Activated CD8-positive, alpha-beta memory T cell treated with anti-CD3 and anti-CD28 coated beads, Interleukin-2, amount 50 U/mL, for 48 hours (primary cell): Measurements from ENCODE around the gene FLT3LG.

Experiments used
- DNase-seq: peaks from one replicate; pipeline ENCODE4 v3.0.0-alpha.2; 2020

FLT3LG gene

GRCh38 chr19:49489601-49490167 lies 15.7 kb downstream of the FLT3LG start:
- peak; percentile 79 for DNase-seq

DNA sequence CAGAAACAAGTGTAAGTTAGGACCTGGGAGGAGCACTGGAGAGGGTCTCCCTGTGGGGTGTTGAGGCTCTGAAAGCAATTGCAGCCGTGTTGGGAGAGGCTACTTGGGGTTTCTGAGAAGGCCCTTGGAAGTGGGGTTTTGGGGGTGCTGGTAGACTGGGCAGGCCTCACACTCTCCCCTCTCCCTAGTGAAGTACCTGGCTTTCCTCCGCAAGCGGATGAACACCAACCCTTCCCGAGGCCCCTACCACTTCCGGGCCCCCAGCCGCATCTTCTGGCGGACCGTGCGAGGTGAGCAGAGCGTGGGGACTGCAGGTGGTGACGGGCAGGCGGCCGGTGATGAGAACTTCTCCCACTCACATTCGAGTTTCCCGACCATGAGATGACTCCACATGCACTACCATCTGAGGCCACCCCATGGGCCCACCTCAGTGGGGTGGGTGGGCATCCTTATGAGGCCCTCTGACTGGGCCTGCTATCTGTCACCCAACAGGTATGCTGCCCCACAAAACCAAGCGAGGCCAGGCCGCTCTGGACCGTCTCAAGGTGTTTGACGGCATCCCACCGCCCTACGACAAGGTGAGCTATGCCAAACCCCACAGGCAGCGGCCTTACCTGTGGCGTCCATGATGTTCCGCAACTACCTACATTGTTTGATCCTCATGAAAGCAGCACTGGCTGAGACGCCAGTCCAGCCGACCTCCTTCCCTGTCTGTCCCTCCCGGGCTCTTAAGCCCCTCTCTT lies 16.4 kb downstream of the FLT3LG start:
- peak; percentile 73 for DNase-seq

GRCh38 chr19:49491030-49491803 lies 17.2 kb downstream of the FLT3LG start:
- peak; percentile 70 for DNase-seq

DNA sequence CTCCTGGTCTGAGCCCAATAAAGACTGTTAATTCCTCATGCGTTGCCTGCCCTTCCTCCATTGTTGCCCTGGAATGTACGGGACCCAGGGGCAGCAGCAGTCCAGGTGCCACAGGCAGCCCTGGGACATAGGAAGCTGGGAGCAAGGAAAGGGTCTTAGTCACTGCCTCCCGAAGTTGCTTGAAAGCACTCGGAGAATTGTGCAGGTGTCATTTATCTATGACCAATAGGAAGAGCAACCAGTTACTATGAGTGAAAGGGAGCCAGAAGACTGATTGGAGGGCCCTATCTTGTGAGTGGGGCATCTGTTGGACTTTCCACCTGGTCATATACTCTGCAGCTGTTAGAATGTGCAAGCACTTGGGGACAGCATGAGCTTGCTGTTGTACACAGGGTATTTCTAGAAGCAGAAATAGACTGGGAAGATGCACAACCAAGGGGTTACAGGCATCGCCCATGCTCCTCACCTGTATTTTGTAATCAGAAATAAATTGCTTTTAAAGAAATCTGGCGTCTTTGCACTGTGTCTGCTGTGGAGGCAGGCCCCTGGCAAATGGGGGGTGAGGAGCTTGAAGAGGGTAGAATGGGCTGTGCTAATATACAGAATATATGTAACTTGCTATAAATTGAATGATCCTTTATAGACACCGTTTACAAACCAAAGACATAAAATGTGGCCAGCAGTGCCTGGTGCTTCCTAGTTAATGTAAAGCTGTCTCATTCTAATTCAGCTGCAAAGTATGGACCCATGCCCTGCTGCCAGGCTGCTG lies 18.0 kb downstream of the FLT3LG start:
- peak; percentile 76 for DNase-seq

GRCh38 chr19:49492573-49493405 lies 18.8 kb downstream of the FLT3LG start:
- peak; percentile 82 for DNase-seq

GRCh38 chr19:49496574-49497008 lies 22.6 kb downstream of the FLT3LG start:
- no peak for DNase-seq

GRCh38 chr19:49497047-49497788 lies 23.2 kb downstream of the FLT3LG start:
- DNase-seq, result peak; percentile 86

- peak; percentile 63 for DNase-seq
Measured at GRCh38 chr19:49497789-49498103, 23.7 kb downstream of the FLT3LG start.

DNA sequence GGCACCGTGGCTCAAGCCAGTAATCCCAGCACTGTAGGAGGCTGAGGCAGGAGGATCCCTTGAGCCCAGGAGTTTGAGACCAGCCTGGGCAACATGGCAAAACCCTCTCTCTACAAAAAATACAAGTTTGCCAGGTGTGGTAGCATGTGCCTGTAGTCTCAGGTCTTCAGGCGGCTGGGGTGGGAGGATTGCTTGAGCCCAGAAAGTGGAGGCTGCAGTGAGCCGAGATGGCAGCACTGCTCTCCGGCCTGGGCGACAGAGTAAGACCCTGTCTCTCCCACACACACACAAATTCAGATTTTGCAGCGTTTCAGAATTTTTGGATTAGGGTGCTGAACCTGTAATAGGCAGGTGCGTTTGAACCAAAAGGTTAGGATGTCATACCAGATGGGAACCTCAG lies 24.5 kb downstream of the FLT3LG start:
- peak; percentile 62 for DNase-seq

GRCh38 chr19:49499030-49499670 lies 25.1 kb downstream of the FLT3LG start:
- peak; percentile 75 for DNase-seq

- peak; percentile 62 for DNase-seq
Measured at GRCh38 chr19:49502866-49503581, 29.0 kb downstream of the FLT3LG start.

DNA sequence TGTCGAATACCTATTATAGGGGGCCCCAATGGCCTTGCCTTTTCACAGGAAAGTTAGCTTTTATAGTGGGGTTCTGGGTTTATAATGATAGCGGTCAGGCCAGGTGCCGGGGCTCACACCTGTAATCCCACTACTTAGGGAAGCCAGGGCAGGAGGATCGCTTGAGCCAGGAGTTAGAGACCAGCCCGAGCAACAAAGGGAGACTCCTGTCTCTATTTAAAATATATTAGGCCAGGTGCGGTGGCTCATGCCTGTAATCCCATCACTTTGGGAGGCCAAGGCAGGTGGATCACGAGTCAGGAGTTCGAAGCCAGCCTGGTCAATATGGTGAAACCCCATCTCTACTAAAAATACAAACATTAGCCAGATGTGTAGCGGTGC lies 29.6 kb downstream of the FLT3LG start:
- no peak for DNase-seq

DNA sequence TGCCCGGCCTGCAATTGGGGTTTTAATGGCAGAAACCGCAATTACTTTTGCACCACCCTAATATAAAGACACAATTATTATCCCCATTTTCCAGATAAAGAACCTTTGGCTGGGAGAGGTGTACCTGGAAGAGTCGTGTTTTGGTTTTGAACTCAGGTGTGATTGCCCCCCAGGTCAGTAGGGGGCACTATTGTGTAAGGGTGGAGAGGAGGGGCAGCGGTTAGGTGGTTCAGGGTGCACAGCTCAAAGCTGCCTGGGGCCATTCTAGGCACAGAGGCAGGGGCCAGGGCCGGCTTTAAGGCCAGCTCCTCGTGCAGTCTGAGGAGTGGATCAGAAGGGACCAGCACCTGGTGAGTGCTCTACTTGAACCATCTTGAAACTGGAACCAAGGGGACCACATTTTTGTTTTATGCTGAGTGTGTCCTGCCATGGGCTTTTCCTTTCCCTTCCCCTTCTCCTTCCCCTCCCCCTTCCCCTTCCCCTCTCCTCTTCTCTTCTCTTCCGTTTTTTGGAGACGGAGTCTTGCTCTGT lies 32.6 kb downstream of the FLT3LG start:
- DNase-seq, result peak; percentile 87

GRCh38 chr19:49507803-49508494 lies 33.9 kb downstream of the FLT3LG start:
- no peak for DNase-seq

GRCh38 chr19:49512970-49513745 lies 39.1 kb downstream of the FLT3LG start:
- DNase-seq, result peak; percentile 67

DNA sequence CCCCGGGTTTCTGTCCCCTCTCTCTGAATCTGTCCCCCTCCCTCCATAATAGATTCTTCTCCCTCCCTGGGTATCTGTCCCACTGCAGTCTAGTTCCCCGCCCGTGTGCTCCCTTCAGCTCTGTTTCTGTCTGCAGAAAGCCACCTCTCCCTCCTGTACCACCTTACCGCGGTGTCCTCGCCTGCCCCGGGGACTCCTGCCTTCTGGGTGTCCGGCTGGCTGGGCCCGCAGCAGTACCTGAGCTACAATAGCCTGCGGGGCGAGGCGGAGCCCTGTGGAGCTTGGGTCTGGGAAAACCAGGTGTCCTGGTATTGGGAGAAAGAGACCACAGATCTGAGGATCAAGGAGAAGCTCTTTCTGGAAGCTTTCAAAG lies 39.7 kb downstream of the FLT3LG start:
- no peak for DNase-seq

- DNase-seq, result no peak
Measured at GRCh38 chr19:49514151-49514550, 40.1 kb downstream of the FLT3LG start.

GRCh38 chr19:49515767-49516166 lies 41.8 kb downstream of the FLT3LG start:
- DNase-seq, result no peak

DNA sequence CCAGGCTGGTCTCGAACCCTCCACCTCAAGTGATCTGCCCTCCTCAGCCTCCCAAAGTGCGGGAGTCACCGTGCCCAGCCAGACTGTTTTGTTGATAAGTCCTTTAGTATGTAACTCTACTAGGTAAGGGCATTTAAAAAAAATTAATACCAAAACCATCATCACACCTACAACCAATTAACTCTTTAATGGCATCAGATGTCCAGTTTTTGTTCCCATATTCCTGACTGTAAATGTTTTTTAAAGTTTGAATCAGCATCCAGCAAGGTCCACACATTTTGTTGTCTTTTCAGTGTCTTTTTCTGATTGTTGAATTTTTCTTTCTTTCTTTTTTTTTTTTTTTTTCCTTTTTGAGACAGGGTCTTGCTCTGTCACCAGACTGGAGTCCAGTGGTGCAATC lies 44.0 kb downstream of the FLT3LG start:
- DNase-seq, result no peak
